HG03460 (cell line): Measurements from ENCODE around the gene OSBPL6.
"Not testable (repeated sequence)": the region's sequence is repeated elsewhere in the genome, so short reads cannot be mapped to it uniquely, and the experiment has no call there.

Experiments
- ATAC-seq: cut with Tn5 transposase; IDR thresholded peaks from one replicate; pipeline ENCODE4 v1.9.1; 2021; ENCODE audit not compliant: unreplicated experiment

Gene OSBPL6

DNA sequence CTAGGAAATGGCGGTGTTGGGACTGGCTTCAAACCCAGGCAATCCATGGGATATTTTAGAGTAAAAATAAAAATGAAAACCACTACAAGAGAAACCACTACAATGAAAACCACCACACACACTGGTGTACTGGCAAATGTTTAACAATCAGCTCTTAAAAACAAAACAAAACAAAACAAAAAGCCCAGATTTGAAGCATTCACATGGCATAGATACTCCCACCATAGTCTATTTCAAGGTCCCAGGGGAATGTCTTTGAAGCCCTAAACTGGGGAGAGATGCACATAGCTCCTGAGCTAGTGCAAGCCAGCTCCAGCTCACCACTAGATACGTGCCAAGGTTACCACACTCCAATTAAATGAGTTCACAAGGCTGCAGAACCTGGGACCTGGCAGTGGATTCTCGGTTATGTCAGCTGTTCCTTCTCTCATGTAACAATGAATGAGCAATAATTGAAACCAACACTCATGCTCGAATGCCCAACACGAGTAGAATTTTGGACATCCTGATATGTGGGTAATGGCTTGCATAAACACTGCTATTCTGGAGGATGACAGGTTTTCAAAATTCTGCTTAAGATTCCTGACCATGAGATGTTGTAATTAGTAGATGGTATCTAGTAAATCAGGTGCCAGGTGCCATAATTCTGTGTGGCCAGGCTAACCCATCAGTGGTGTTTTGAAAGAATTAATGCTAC is 102.2 kb downstream of the OSBPL6 start:
- no peak for ATAC-seq

DNA sequence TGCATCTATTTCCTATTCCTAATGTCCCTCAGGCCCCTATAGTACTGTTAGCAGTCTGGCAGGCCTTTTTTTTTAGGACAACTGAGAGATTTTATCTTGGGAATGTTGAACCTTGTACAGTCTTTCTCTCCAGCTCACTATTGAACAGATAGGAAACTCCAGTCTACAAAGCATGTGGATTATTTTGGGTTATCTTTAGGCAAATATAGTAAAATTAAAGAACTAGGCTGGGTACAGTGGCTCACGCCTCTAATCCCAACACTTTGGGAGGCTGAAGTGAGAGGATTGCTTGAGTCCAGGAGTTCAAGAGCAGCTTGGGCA is 102.7 kb downstream of the OSBPL6 start:
- ATAC-seq, result no peak

DNA sequence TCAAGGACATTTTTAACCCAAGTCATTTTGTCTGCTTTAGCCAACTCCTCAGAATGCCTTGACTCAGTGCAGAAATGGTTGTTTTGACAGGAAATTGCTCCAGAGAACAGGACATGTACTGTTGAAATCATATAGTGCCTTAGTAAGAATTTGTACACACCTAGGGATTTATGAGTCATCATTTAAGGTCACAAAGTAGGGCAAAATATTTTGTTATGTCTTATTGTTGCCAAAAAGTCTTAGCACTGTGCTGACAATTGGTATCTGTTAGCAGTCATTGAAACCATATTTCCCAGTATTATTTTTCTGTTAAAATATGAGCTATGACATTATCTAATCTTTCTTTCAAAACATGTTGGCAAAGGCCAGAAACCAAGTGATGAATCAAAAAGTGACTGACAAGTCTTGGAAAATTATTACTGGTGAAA is 104.5 kb downstream of the OSBPL6 start:
- no peak for ATAC-seq

DNA sequence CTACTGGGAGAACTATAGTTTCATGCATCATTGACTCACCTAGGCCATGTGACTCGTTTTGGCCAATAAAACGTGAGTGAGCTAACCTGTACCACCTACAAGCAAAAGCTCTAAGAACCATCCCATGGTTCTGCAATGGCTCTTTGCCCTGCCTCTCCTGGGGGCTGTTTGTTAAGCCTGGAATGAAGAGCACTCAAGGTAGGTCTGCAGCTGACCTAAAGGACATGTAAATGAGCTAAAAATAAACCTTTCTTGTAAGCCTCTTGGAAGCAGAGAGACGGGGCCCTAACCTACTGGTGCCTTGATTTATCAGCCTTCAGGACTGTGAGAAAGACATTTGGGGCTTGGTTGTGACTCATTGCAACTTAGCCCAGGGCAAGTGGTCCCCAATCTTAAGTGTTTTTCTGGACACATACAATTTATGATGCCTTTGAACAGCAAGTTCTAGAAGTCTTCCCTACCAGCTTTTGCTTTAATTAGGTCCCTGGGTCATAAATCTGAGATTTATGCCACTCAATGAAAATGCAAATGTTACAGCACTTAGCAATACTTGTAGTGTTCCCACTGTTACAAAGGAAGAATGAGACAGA is 107.4 kb downstream of the OSBPL6 start:
- no peak for ATAC-seq

GRCh38 chr2:178304333-178304732 is 110.0 kb downstream of the OSBPL6 start:
- no peak for ATAC-seq

DNA sequence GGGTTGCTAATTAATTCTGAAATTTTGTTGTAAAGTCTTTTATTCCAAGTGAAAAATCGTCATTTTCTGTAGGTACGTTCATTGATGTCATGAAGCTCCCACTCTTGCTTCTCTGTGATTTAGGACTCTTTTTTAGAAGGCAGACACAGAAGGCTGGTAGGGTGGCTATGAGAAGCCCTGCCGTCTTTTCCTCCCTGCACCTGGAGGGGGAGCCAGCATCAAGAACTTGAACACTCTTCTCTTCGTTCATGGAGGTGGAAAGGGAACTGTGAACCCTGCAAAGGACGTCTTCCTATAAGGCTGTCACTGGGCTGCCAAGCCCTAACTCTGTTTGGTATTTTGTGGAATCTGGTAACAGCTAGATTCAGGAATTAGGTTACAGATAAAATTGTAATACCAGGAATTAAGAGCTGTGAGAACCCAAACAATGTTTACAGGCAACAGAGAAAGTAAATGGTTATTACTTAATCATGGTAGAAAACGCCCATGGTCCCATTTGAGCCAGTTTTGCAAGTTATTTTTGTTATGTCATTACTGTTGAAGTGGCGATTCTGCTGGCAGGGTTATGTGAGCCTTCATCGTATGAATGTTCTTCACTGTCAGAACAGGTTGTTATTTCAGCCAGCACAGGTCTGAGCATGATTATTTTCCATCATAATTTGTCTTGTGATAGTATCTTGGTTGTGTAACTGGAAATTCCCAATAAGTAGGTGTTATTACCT is 112.2 kb downstream of the OSBPL6 start:
- peak; percentile 97 for ATAC-seq

DNA sequence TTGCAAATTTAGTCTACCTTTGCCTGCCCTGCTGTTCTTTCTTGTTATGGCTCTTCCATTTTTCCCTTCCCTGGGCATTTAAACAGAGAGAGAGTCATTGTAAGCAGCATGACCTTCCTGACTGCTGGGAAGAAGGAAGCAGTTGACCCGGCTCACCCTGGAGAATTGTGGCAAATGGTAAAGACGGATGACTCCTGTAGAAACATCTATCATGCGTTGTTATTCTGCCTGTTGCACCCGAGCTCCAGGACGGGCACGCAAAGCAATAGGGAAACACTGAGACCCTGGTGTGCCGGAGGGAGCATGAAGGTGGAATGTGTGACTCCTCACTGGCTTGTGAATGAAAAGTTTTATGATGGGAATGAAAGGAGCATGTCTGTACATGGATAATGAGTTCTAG is 113.3 kb downstream of the OSBPL6 start:
- ATAC-seq, result no peak

DNA sequence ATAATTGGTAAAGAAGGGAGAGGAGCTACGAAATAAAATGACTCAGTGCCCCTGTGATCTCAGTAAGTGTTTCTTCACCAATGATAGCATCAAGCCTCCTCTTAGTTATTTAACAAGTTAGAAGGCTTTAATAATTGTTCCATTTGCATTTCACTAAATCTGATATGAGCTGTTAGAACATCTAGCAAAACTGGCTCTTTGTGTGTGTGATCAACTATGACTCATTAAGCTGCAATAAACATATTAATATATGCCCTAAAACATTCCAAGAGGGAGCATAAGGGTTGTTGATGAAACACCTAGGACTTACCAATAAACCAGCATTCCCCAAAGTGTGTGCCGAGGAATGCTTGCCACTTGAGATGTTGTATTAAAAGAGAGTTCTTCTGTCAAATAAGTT is 115.2 kb downstream of the OSBPL6 start:
- no peak for ATAC-seq

- no peak for ATAC-seq
Measured at GRCh38 chr2:178315078-178315477, 120.8 kb downstream of the OSBPL6 start.

DNA sequence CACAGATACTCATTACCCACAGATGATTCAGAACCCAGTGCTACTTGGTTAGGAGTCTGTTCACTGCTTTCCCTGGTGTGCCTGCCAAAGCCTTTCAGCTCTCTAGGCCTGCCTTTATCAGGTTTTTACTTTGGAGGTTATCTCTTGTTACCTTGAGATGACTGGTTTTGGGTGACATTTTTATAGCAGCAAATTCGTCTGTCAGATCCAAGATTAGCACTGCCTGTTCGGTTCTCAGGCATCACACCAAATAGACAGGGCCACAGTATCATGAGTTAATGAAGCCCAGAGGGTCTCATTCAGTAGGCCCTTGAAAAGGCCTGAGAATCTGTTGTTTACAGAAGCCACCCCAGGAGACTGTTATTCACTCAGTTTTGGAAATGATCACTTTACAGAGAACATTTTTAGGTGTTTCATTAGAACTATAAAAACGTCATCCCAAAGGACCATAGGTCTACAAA is 121.2 kb downstream of the OSBPL6 start:
- no peak for ATAC-seq

- ATAC-seq, result no peak
Measured at GRCh38 chr2:178317811-178318210, 123.5 kb downstream of the OSBPL6 start.

- ATAC-seq, result no peak
Measured at GRCh38 chr2:178320011-178320585, 125.8 kb downstream of the OSBPL6 start.

DNA sequence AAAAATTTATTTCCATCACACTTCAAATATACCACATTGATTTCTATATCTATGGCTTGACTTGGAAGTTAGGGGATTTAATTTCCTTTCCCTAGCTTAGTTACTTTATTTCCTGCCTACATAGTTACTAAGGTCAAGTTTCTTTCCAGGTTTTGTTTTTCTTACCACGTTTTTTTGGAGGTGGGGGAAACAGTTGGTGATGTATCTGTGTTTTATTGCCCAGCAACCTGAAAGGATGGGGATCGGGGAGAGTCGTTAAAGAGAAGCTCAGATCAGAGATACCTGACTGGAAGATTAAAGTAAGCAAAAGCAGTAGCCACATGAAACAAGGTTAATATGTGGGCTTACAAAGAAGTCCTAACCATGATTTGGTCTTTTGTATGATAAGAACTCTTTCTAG is 127.8 kb downstream of the OSBPL6 start:
- no peak for ATAC-seq

DNA sequence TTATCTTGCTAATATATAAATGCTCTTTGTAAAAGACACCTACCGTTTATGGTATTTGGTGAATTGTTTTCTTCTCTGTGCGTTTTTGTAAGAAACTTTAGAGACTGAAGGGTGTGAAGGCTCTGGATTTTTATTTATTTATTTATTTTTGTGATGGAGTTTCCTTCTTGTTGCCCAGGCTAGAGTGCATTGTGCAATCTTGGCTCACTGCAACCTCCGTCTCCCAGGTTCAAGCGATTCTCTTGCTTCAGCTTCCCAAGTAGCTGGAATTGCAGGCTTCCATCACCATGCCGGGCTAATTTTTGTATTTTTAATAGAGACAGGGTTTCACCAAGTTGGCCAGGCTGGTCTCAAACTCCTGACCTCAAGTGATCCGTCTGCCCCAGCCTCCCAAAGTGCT is 129.0 kb downstream of the OSBPL6 start:
- ATAC-seq, result not testable (repeated sequence)

DNA sequence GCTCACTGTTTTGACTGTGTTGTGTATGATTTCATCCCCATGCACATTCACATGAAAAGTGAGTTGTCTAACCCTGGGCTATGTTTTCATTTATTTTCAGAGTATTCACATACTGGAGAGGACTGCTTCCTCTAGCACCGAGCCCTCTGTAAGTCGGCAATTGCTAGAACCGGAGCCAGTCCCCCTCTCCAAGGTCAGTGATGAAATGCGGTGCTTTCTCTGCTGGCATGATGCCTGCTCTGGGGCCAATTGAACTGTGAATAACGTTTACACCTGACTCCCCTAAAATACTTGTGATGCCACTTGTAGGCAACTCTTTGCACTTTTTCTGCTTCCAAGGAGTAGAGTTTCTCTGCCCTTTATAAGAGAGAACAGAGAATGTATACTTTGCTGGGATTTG is 129.8 kb downstream of the OSBPL6 start:
- no peak for ATAC-seq

GRCh38 chr2:178325268-178325667 is 131.0 kb downstream of the OSBPL6 start:
- no peak for ATAC-seq

DNA sequence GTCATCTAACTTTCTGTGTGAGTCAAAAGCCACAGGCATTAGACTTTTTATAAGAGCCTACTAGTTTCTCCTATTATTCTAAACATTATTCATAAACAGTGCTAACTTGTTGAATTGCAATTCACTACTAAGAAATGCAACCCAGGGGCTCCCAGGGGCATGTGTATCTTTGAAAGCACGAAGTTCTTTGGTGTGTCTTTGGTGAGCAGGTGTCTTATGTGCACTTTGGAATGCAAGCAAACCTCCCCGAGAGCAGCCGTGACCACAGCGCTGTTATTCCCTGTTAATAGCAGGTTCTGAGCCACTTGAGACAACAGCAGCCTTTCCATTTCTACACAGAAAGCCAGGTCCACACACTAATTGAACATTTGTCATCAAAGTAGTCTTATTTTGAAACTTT is 133.2 kb downstream of the OSBPL6 start:
- ATAC-seq, result no peak

- no peak for ATAC-seq
Measured at GRCh38 chr2:178328037-178328436, 133.7 kb downstream of the OSBPL6 start.

- no peak for ATAC-seq
Measured at GRCh38 chr2:178330175-178331017, 136.1 kb downstream of the OSBPL6 start.

DNA sequence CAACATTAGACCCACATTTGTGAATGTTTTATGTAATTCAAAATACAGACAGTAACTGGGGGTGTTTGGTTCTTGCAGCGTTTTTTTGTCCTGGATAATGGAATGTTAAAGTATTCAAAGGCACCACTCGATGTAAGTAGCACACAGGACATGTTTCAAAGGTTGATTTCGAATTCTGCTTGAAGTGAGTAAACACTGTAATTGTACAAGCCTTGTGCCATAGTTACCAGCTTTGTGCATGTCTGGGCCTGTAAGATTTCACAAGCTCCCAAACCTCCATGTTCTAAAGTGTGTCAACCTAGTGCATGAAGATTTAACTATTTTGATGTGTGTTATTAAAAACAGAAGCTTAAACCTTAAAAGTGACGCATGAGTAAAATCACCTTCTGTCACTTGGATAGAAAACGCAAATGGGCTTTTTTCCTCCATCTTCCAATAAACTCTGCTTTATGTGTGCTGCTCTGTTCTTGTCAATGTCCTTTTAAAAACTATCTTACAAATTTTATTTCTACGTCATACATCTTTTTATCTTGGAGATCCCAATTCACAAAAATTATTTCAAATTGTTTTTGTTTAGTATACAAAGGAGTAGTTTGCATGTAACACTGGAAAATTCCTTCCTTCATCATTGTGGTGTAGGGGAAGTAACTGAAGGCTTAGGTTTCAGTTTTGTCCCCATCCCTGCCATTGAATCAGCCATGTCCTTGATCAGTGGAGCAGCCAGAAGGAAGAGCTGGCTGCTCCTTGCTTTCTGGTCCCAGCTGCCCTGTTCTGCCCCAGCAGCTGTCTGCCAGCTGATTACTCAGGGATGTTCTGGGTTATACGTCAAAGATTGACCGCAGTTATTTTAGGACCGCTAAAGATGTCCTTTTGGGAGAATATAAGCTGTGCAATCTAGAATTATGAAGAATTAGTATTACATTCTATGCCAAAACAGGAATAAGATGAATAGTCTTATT is 137.4 kb downstream of the OSBPL6 start:
- no peak for ATAC-seq
